Endothelial cell of umbilical vein (primary cell): ENCODE measurements around the gene LUC7L2. TPM values are rescaled to one million over a fixed set of nuclear protein-coding genes. Genes with fewer than 3 reads are reported as not detected.
A peak's percentile ranks its signal among the peaks of the same experiment; 100 is the strongest.
"Not testable (repeated sequence)": the region's sequence is repeated elsewhere in the genome, so short reads cannot be mapped to it uniquely, and the experiment has no call there.

Source experiments
- BruUV-seq: library from RNA; stranded (reverse); fragments of 400-500 nt; replicated peaks from 2 replicates; lab custom pipeline; 2021; lab: Mats Ljungman, UMichigan
- CTCF ChIA-PET: fragments of 300-600, 350-600 bp; sonication (Branson Sonifier 250); formaldehyde crosslinking; loops from one replicate; lab custom pipeline; 2021; ENCODE audit warnings: antibody characterized with exemption, inconsistent platforms; lab: Charles Lee
- POLR2A ChIA-PET: fragments of 300-600, 350-600 bp; sonication (Branson Sonifier 250); formaldehyde crosslinking; loops from one replicate; lab custom pipeline; 2021; ENCODE audit warnings: antibody characterized with exemption, inconsistent platforms; lab: Charles Lee
- DNase-seq: peaks from one replicate; pipeline ENCODE4 v3.0.0-alpha.2; 2011; ENCODE audit warnings: low read depth, low spot score
- FAIRE-seq: peaks from 2 replicates; lab custom pipeline; 2011; peaks lifted over from hg19 to GRCh38; lab: Jason Lieb, UNC
- H2AFZ ChIP-seq: 2 replicates; pipeline ENCODE4 v1.6.0; 2012; ENCODE audit warnings: low read depth, low read length, control low read depth, inconsistent platforms
- H3K27ac ChIP-seq: 2 replicates; pipeline ENCODE4 v1.5.1; 2011; ENCODE audit warnings: low read depth, mild to moderate bottlenecking, control low read depth, low read length, moderate library complexity; ENCODE audit not compliant: insufficient read depth
- H3K27me3 ChIP-seq, 2 experiments: 2 replicates each; pipeline versions ENCODE4 v1.6.0 to v1.6.1; 2011; ENCODE audit warnings: low read length in 2 of 2, mixed read lengths in 1 of 2; ENCODE audit not compliant: control insufficient read depth in 2 of 2, insufficient read depth in 2 of 2
- H3K36me3 ChIP-seq, 2 experiments: 2 replicates in 1 of 2; 3 replicates in 1 of 2; pipeline ENCODE4 v1.5.1; 2011; ENCODE audit warnings: low read length in 2 of 2, mild to moderate bottlenecking in 1 of 2, moderate library complexity in 1 of 2; ENCODE audit not compliant: control insufficient read depth in 2 of 2, insufficient read depth in 2 of 2; ENCODE audit errors: extremely low read depth in 1 of 2
- H3K4me1 ChIP-seq: 3 replicates; pipeline ENCODE4 v1.5.1; 2011; ENCODE audit warnings: mild to moderate bottlenecking, low read length; ENCODE audit not compliant: control insufficient read depth, insufficient read depth; ENCODE audit errors: extremely low read depth
- H3K4me2 ChIP-seq: 2 replicates; pipeline ENCODE4 v1.6.1; 2011; ENCODE audit warnings: low read length, control low read depth, mixed read lengths; ENCODE audit not compliant: insufficient read depth
- H3K4me3 ChIP-seq, 3 experiments: fragments of 200-600 bp in 1 of 3; sonication (generic), shearing (Covaris generic) in 1 of 3; replicated peaks in 1 of 3; 2 replicates each; pipeline ENCODE4 v1.5.1; 2011 to 2016; ENCODE audit warnings: control low read depth in 3 of 3, low read length in 3 of 3, mild to moderate bottlenecking in 2 of 3, inconsistent platforms in 1 of 3, low read depth in 1 of 3, moderate library complexity in 1 of 3; ENCODE audit not compliant: insufficient read depth in 1 of 3
- H3K79me2 ChIP-seq: 2 replicates; pipeline ENCODE4 v1.6.0; 2012; ENCODE audit warnings: low read length, inconsistent platforms; ENCODE audit not compliant: control insufficient read depth, insufficient read depth
- H3K9ac ChIP-seq: replicated peaks from 2 replicates; pipeline ENCODE3; 2011; ENCODE audit warnings: low read length, control low read depth; ENCODE audit not compliant: insufficient read depth; ENCODE audit errors: extremely low read depth
- H3K9me1 ChIP-seq: replicated peaks from 3 replicates; pipeline ENCODE4 v1.6.0; 2011; ENCODE audit warnings: mild to moderate bottlenecking, low read length; ENCODE audit not compliant: control insufficient read depth, insufficient read depth; ENCODE audit errors: extremely low read depth
- H3K9me3 ChIP-seq: replicated peaks from 2 replicates; pipeline ENCODE4 v1.5.1; 2012; ENCODE audit warnings: low read length, inconsistent platforms; ENCODE audit not compliant: control insufficient read depth, insufficient read depth
- H4K20me1 ChIP-seq: replicated peaks from 2 replicates; pipeline ENCODE3; 2011; ENCODE audit warnings: mild to moderate bottlenecking, low read length; ENCODE audit not compliant: control insufficient read depth, insufficient read depth; ENCODE audit errors: extremely low read depth
- MAX ChIP-seq: IDR thresholded peaks from 2 replicates; pipeline ENCODE4 v1.6.1; 2011; ENCODE audit not compliant: insufficient read depth, insufficient read length
- MYC ChIP-seq: IDR thresholded peaks from one replicate; pipeline ENCODE4 v1.6.1; 2011; ENCODE audit warnings: mild to moderate bottlenecking, low read depth, low read length
- POLR2A ChIP-seq: IDR thresholded peaks from 2 replicates; pipeline ENCODE4 v1.6.1; 2012; ENCODE audit warnings: low read depth, mild to moderate bottlenecking, control low read depth, low read length
- POLR2AphosphoS5 ChIP-seq: IDR thresholded peaks from 2 replicates; pipeline ENCODE4 v1.6.1; 2012; ENCODE audit warnings: low read depth, mild to moderate bottlenecking, control low read depth, low read length, moderate library complexity; ENCODE audit not compliant: insufficient read depth
- dilution Hi-C: fragments of 300-500 bp; cut with MboI; formaldehyde crosslinking; loops from one replicate; pipeline ENCODE4 v1.15.0; 2019; ENCODE audit warnings: low sequenced_read_pairs; ENCODE audit not compliant: extremely low pct_ligation_motif_present
- intact Hi-C: fragments of 100-400 bp; cut with micrococcal nuclease; formaldehyde crosslinking; loops from one replicate; pipeline ENCODE4 v1.10.0; 2022
- polyA plus RNA-seq, 4 experiments: library from polyadenylated mRNA; depleted of rRNA in 3 of 4; stranded (reverse) in 3 of 4; unstranded in 1 of 4; fragments of >200 nt; gene quantifications; 2 replicates each; pipeline versions ENCODE4 v1.2.1 to v1.2.3, GENCODE V29; 2011 to 2012; ENCODE audit warnings: missing spikeins in 1 of 4
- total RNA-seq: library from RNA; stranded (reverse); gene quantifications from 2 replicates; pipeline ENCODE4 v1.2.3, GENCODE V29; 2021

LUC7L2 gene
- total and polyA plus RNA-seq, 2 donors (not counting 3 experiments of a cell fraction or from before 2014, with no cell fraction given), result 28.0 to 85.8 TPM

GRCh38 chr7:139355320-139355719 lies 4.4 kb upstream of the LUC7L2 start:
- intact Hi-C loops, result loop anchor here (5.0 kb wide), 1 partner anchor 248 kb away; the partner anchor contains the start of gene ZC3HAV1
- no peak overlapping the region for H3K4me3 ChIP-seq
- no peaks in the 10 kb centered on the region for H3K36me3 ChIP-seq
- no peak overlapping the region for H2AFZ ChIP-seq
- no peak overlapping the region for H3K9ac ChIP-seq
- DNase-seq (no peak), FAIRE-seq (no peak)
- dilution Hi-C loops, result no loop called here
- H3K79me2 ChIP-seq, result peaks cover under 1% of the 10 kb centered on the region
- TF ChIP-seq MYC (no peak), MAX (no peak), POLR2A (no peak), POLR2AphosphoS5 (no peak)
- CTCF ChIA-PET, result interaction anchor here (1.2 to 2.6 kb wide), 3 partner anchors 12 to 15 kb away, joined by 3 to 6 read pairs (median 5); no protein-coding TSS in a partner anchor
- H3K9me1 ChIP-seq, result no peaks in the 10 kb centered on the region
- no peaks in the 10 kb centered on the region for H3K27me3 ChIP-seq
- H3K9me3 ChIP-seq, result no peaks in the 10 kb centered on the region
- no peak overlapping the region for H3K27ac ChIP-seq
- no peaks in the 10 kb centered on the region for H4K20me1 ChIP-seq
- POLR2A ChIA-PET, result interaction anchor here (0.7 kb wide), 1 partner anchor 15 kb away, joined by 8 read pairs; no protein-coding TSS in a partner anchor
- no TSS peak for BruUV-seq
- H3K4me1 ChIP-seq, result peaks cover 6% of the 10 kb centered on the region
- no peak overlapping the region for H3K4me2 ChIP-seq

DNA sequence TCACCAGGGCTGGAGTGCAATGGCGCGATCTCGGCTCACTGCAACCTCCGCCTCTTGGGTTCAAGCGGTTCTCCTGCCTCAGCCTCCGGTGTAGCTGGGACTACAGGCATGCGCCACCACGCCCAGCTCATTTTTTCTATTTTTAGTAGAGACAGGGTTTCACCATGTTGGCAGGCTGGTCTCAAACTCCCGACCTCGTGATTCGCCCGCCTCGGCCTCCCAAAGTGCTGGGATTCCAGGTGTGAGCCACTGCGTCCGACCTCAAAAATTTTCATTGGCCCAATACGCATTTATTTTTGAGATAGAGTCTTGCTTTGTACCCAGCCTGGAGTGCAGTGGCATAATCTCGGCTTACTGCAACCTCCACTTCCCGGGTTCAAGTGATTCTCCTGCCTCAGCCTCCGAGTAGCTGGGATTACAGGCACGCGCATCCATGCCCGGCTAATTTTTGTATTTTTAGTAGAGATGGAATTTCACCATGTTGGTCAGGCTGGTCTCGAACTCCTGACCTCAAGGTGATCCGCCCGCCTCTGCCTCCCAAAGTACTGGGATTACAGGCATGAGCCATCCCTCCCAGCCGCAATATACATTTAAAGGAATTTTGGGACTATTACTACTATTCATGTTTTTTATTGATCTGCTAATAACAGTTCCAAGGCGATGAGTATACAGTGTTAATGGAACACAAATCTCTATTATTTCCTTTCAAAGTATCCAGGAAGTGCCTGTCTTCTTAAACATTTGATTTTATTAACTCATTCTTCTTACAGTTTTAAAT lies 1.8 kb upstream of the LUC7L2 start:
- H3K4me2 ChIP-seq, result peak overlapping the region; percentile 90
- H2AFZ ChIP-seq, POLR2A ChIA-PET, H4K20me1 ChIP-seq, DNase-seq, BruUV-seq, H3K27me3 ChIP-seq, FAIRE-seq, dilution Hi-C loops, H3K9me1 ChIP-seq, H3K9me3 ChIP-seq, H3K27ac ChIP-seq, CTCF ChIA-PET, H3K36me3 ChIP-seq: not testable (repeated sequence)
- intact Hi-C loops, result loop anchor here (2.0 to 5.0 kb wide), 2 partner anchors 127 to 251 kb away; partner anchors contain the start of genes UBN2 and ZC3HAV1
- peaks cover 26% of the 10 kb centered on the region for H3K79me2 ChIP-seq
- H3K9ac ChIP-seq, result peak overlapping the region; percentile 99
- peaks cover 21% of the 10 kb centered on the region for H3K4me1 ChIP-seq
- H3K4me3 ChIP-seq, result peak overlapping the region in 1 of 3 experiments; percentile 89
